Mesothelial cell of epicardium (in vitro differentiated cells): ENCODE data around the gene UBE2J1. TPM values are rescaled to one million over a fixed set of nuclear protein-coding genes. Genes with fewer than 3 reads are reported as not detected.

Source experiments
- DNase-seq, 2 experiments: peaks; one replicate each; pipeline ENCODE4 v3.0.0; 2021; ENCODE audit warnings: low spot score in 2 of 2; ENCODE audit not compliant: unreplicated experiment in 2 of 2
- H3K27ac Mint-ChIP-seq: 2 replicates; pipeline ENCODE4 v1.8.0; 2021; ENCODE audit warnings: mixed read lengths
- H3K27me3 Mint-ChIP-seq: 2 replicates; pipeline ENCODE4 v1.8.0; 2021; ENCODE audit warnings: low read depth, mixed read lengths
- H3K36me3 Mint-ChIP-seq: 2 replicates; pipeline ENCODE4 v1.8.0; 2021; ENCODE audit warnings: mixed read lengths
- H3K4me1 Mint-ChIP-seq: 2 replicates; pipeline ENCODE4 v1.8.0; 2021; ENCODE audit warnings: mixed read lengths
- H3K4me3 Mint-ChIP-seq: 2 replicates; pipeline ENCODE4 v1.8.0; 2021; ENCODE audit warnings: mild to moderate bottlenecking, moderate library complexity, mixed read lengths
- H3K9me3 Mint-ChIP-seq: 2 replicates; pipeline ENCODE4 v1.8.0; 2021; ENCODE audit warnings: mixed read lengths
- total RNA-seq: library from RNA; stranded (reverse); gene quantifications from 3 replicates; pipeline ENCODE4 v1.2.1, GENCODE V29; 2021
- TF ChIP-seq, protein P1 (sequence below): fragments of 200-600 bp; sonication (generic); IDR thresholded peaks from one replicate; pipeline ENCODE4 v1.5.0; 2021; ENCODE audit warnings: antibody characterized with exemption; ENCODE audit not compliant: unreplicated experiment

UBE2J1 gene
- total RNA-seq, 1 donor from 2014 or later = 32.2 TPM

DNA sequence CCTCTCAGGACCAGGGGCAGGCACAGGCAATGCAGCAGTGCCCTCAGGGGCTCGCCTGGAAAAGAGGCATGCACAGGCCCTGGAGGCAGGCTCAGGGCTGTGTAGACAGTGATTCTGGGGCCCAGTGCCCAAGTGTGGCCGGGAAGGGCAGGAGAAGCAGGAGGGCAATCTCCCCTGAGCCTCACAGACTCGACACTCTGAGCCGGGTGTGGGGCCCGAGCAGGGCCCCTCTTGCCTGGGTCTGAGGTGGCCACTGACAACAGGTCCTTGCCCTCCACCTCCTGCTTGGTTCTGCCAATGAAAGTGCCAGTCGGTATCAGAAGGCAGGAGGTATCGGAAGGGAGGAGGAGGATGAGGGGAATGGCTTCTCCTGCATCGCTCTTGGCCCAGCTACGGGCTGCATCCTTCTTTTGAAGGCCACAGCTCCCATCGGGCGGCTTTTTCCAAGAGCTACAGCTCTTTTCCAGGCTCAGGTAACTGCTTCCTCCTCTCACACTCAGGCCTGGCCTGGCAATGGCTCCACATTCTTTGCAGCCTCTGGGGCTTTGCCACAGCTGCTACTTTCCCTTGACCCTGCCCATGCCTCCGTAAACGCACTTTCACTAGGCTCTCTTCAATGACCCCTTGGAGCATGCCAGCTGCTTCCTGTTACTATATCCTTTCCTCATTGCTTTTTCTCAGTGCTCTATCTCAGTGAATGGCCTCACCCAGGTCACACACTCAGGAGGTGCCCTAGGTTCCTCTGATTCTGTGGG, 61.9 kb downstream of the UBE2J1 start:
- TF ChIP-seq, protein P1, sequence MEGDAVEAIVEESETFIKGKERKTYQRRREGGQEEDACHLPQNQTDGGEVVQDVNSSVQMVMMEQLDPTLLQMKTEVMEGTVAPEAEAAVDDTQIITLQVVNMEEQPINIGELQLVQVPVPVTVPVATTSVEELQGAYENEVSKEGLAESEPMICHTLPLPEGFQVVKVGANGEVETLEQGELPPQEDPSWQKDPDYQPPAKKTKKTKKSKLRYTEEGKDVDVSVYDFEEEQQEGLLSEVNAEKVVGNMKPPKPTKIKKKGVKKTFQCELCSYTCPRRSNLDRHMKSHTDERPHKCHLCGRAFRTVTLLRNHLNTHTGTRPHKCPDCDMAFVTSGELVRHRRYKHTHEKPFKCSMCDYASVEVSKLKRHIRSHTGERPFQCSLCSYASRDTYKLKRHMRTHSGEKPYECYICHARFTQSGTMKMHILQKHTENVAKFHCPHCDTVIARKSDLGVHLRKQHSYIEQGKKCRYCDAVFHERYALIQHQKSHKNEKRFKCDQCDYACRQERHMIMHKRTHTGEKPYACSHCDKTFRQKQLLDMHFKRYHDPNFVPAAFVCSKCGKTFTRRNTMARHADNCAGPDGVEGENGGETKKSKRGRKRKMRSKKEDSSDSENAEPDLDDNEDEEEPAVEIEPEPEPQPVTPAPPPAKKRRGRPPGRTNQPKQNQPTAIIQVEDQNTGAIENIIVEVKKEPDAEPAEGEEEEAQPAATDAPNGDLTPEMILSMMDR = no peak
- Mint-ChIP-seq H3K27me3 (no peaks in the 10 kb centered on the region), H3K27ac (no peak overlapping the region), H3K36me3 (no peaks in the 10 kb centered on the region), H3K9me3 (no peaks in the 10 kb centered on the region), H3K4me3 (no peak overlapping the region), H3K4me1 (no peaks in the 10 kb centered on the region)
- DNase-seq = no peak

DNA sequence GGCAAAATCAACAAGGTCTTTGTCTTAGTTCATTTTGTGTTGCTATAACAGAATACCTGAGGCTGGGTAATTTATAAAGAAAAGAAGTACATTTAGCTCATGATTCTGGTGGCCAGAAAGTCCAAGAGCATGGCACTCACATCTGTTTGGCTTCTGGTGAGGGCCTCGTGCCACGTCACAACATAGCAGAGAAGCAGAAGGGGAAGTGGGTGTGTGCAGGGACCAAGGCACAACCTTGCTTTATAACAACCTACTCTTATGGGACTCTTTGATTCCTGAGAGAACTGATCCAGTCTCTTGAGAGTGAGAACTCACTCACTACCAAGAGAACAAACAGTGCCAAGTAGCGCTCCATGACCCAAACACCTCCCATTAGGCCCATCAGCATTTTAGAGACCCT, 62.8 kb downstream of the UBE2J1 start:
- Mint-ChIP-seq H3K27me3 (no peaks in the 10 kb centered on the region), H3K4me3 (no peak overlapping the region), H3K9me3 (no peaks in the 10 kb centered on the region), H3K36me3 (no peaks in the 10 kb centered on the region), H3K4me1 (no peaks in the 10 kb centered on the region), H3K27ac (no peak overlapping the region)
- no peak for DNase-seq
- TF ChIP-seq, protein P1 = no peak

DNA sequence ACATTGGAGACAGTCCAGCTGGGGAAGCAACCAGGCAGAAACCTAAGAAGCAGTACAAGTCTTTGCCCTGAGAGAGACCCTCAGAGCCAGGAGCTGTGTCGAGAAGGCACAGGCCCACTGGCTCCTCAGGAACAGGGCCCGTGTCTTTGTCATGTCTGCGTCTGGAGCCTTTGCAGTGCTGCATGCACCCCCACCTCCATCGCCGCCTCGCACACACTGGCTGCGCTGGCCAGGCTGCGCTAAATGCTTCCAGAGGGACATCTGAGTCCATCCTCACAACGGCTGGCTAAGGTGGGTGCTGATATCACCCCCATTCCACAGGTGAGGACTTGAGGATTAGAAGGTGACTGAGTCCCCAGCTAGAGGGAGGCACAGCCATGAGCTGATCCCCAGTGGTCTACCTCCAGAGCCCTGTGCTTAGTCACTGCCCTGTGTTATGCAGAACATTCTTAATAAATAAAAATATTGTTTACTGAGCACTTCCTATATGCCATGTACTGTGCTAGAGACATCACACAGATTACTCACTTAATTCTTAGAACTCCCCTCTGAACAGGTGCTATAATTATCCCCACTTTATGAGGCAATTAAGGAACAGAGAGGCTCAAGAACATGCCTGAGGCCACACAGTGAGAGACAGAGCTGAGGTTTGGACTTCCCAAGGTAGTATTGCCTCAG, 65.0 kb downstream of the UBE2J1 start:
- H3K9me3 Mint-ChIP-seq = no peaks in the 10 kb centered on the region
- no peak for DNase-seq
- no peak overlapping the region for H3K27ac Mint-ChIP-seq
- H3K36me3 Mint-ChIP-seq = no peaks in the 10 kb centered on the region
- TF ChIP-seq, protein P1 = no peak
- H3K4me3 Mint-ChIP-seq = no peak overlapping the region
- no peaks in the 10 kb centered on the region for H3K4me1 Mint-ChIP-seq
- H3K27me3 Mint-ChIP-seq = no peaks in the 10 kb centered on the region

- no peaks in the 10 kb centered on the region for H3K36me3 Mint-ChIP-seq
- no peak overlapping the region for H3K27ac Mint-ChIP-seq
- no peaks in the 10 kb centered on the region for H3K4me1 Mint-ChIP-seq
- H3K9me3 Mint-ChIP-seq = no peaks in the 10 kb centered on the region
- H3K4me3 Mint-ChIP-seq = no peak overlapping the region
- no peak for DNase-seq
- H3K27me3 Mint-ChIP-seq = no peaks in the 10 kb centered on the region
- TF ChIP-seq, protein P1 = no peak
Observed at GRCh38 chr6:89286516-89286915, 66.0 kb downstream of the UBE2J1 start.

- no peaks in the 10 kb centered on the region for H3K4me1 Mint-ChIP-seq
Observed at GRCh38 chr6:89284963-89285735, 67.4 kb downstream of the UBE2J1 start.

More at GRCh38 chr6:89284963-89285735, 67.4 kb downstream of the UBE2J1 start:
- DNase-seq = no peak
- Mint-ChIP-seq H3K9me3 (no peaks in the 10 kb centered on the region), H3K36me3 (no peaks in the 10 kb centered on the region), H3K4me3 (no peak overlapping the region), H3K27ac (no peak overlapping the region), H3K27me3 (no peaks in the 10 kb centered on the region)
- TF ChIP-seq, protein P1 = no peak
